ENCODE data around the gene RGL2.
"Not testable (repeated sequence)": the region's sequence is repeated elsewhere in the genome, so short reads cannot be mapped to it uniquely, and the experiment has no call there.

RGL2 gene

DNA sequence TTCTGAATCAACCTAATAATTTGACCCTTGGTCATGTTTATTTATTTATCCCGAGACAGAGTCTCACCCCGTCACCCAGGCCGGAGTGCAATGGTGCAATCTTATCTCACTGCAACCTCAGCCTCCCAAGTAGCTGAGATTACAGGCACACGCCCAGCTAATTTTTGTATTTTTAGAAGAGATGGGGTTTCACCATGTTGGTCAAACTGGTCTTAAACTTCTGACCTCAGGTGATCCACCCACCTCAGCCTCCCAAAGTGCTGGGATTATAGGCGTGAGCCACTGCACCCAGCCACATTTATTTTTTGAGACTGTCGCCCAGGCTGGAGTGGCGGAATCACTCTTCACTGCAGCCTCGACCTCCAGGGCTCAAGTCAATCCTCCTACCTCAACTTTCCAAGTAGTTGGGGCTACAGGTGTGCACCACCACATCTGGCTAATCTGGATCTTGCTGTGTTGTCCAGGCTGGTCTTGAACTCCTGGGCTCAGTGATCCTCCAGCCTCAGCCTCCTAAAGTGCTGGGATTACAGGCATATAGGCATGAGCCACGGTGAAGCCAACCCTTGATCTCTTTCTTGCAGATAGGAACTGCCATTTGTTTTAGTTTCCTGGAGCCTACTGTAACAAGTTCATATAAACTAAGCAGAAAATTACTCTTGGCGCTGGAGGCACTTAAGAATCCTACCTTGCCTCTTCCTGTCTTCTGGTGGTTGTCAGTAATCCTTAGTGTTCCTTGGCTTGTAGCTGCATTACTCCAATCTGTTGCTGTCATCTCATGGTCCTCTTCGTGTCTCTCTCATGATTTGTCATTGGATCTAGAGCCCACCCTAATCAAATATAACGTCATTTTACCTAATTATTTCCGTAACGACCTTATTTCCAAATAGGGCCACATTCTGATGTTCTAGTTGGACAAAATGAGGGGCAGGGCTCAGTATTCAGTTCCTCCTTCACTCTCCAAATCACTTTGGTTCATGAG is 24.5 kb downstream of the RGL2 start:
- DNase-seq (ENCODE audit: low read depth), result no peak

DNA sequence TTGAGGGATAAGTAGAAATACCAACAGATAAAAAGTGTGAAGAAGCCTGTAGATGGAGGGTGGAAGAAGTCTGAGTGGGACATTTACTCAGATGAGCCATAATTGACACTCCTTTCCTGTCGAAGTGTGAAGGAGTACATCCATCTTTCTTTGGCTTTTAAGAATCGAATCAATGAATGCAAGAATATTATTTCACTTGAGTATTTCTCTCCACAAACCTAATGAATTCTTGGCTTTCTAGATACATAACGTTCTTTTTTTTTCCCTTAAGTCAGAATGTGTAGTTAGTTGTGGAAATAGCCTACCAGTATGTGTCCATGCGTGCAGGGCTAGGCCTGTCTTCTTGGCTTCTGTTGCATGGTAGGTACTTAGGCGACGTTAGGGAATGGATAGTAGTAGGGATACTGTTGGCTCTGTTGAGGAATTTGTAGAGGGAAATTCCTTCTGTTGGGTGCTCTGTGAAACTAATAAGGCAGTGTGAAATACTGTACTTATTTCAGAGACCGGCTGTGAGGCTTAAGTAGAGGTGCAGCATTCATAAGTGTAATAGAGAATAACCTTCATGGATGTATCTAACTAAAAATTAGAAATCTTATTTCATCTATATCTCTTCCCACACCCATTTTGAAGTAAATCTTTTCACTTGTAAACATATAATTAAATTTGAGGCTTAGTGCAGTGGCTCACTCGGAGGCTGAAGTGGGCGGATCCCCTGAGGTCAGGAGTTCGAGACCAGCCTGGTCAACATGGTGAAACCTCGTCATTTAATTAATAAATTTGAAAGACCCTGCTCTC is 25.4 kb downstream of the RGL2 start:
- DNase-seq (ENCODE audit: low read depth), result no peak

DNA sequence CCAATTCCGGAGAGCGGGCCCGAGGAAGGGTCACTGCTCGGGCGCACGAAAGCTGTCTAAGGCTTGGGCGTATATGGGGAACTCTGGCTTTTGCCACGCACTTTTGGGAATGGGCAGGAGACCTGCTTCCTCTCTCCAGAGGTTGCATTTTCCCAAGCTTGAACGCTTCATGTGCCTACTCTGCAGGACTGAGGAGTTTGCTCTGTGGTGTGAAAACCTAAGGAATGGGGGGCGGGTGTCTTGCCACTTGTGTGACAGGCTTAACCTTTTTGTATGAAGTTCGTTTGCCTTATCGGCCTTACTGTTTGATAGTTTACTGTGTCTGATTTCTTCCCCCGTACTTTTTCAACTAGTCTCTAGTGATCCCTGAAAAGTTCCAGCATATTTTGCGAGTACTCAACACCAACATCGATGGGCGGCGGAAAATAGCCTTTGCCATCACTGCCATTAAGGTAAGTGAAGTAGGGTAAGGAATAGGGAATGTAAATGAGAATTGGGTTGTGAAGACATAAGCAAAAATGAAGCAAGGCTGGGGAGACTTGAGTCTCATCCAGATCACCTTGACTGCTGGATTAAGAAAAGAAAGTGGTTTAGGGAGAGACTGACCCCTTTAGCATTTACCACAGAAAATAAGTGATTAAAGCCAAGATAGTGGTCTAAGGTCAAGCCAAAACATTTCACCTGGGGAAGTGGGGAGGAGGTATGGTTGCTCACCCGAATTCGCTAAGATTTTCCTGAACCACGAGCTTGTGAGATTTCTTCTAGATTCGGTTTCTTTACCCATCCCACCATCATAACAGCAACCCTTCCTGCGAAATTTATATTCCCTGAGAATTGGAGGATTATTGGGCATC is 26.2 kb downstream of the RGL2 start:
- DNase-seq (ENCODE audit: low read depth), result no peak

DNA sequence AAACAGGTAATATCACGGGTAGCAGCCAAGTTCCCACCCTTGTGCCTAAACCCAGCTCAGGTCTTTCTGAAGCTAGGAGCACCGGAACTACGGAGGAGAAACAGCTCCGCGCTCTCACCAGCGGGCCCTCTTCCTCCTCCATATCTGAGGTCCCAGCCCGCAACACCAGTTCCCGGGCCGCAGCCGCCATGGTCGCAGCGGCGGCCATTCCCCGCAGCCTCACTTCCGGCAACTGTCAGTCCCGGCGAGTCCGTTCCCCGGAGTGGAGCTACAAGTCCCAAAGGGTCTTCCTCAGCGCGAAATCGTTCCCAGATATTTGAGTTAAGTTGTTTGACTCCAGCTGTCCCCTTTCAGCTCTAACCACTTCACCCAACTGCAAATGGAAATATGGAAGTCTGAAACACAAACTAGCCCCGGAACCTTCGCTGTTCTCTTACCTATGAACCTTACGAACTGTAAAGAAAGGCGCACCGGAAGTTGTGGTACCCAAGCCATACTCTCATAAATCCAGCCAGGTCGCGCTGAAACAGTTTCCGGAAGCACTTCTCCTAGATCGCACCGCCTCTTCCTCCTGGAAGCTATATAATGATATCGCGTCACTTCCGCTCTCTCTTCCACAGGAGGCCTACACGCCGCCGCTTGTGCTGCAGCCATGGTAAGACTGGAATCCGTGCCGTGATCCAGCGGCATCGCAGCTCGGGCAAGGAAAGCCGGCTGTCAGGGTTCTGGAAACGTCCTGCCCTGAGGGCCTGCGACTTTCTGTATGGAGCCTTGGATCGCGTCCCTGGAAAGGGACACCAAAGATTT is 27.1 kb downstream of the RGL2 start, which contains the start of the genes RPS18 and VPS52:
RPS18 (plus strand) TSS at position 608 of the 807 bp plus-strand sequence; CDS start at position 653, 45 bp downstream.
VPS52 (minus strand) TSS at position 409 of the 807 bp plus-strand sequence; CDS start at position 208, 201 bp downstream.
- DNase-seq (ENCODE audit: low read depth), result peak; percentile 95

DNA sequence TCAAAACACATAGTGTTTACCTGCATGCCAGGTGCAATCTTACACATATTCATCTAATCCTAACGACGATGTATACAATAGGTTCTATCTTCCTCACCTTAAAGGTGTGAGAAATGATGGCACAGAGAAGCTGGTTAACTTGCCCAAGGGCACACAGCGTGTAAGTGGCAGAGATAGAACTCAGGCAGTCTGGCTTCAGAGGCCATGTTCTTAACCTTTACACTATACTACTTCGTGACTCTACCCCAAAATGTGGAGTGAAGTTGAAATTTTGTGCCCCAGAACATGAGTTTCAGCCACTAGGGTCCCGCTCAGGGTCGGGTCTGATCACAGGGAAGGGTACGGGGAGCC is 27.6 kb downstream of the RGL2 start:
- no peak for DNase-seq (ENCODE audit: low read depth)

DNA sequence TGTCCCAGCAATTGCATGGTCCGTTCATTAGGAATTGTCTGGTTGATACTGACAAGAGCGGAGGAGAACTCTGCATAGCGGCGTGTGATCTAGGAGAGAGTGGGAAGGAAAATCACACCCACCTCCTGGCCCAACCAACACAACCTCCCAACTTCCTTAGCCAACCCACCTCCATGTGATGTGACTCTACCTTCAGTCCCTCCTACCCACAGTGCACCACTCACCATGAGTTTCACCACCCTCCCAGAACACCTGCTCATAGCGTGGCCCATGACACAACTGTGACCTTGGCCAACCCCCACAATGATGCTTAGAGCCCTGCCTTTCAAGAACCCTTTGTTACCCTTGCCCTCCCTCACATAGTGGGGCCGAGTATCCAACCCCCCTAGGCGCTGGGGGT is 34.7 kb downstream of the RGL2 start:
- DNase-seq (ENCODE audit: low read depth), result no peak

DNA sequence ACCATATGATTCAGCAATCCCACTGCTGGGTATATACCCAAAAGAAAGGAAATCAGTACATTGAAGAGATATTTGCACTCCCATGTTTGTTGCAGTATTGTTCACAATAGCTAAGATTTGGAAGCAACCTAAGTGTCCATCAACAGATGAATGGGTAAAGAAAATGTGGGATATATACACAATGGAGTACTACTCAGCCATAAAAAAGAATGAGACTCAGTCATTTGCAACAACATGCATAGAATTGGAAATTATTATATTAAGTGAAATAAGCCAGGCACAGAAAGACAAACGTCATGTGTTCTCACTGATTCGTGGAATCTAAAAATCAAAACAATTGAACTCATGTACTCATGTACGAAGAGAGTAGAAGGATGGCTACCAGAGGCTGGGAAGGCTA is 36.3 kb downstream of the RGL2 start:
- not testable (repeated sequence) for DNase-seq (ENCODE audit: low read depth)

DNA sequence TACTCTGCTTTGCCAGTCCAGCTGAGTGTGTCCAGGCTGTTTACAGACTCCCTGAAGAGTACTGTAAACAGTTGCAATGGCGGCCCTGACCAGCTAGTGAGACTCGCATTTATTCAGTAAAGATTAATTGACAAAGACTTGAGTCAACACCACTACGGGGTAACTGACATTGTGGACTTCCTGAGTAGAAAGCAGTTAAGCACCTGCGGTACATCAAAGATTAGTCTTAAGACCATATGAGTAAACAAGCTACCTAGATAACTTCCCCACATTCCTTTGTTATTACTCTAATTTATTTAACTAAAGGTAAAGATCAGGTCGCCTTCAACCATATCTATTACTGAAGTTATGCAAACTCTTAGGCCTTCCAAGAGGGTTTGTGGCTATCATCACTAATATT is 39.7 kb downstream of the RGL2 start:
- DNase-seq (ENCODE audit: low read depth), result no peak

DNA sequence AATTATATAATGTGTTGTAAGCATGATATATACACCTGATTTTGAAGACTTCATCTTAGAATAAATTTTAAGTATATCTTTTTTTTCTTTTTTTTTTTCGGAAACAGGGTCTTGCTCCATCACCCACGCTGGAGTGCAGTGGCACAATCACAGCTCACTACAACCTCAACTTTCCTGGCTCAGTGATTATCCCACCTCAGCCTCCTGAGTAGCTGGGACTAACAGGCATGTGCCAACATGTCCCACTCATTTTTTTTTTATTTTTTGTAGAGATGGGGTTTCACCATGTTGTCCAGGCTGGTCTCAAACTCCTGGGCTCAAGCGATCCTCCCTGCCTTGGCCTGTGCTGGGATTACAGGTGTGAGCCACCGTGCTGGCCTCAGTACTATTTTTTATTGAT is 44.2 kb downstream of the RGL2 start:
- no peak for DNase-seq (ENCODE audit: low read depth)

DNA sequence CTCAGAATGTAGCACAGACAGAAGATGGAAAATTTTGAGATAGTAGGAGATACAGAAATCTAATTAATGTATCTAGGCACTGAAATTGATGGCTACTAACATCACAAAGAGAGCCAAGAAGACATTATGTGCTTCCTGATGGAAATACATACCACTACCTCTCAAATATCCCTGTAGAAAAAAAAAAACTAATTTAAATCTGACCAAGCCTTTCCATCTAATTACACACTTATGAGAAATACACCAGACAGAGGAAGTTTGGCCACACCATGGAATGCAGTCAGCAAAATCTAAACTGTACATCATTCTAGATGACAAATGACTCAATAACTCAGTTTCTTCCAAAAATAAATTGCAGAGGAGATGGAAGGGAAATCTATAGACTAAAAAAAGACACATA is 46.0 kb downstream of the RGL2 start:
- DNase-seq (ENCODE audit: low read depth), result no peak

DNA sequence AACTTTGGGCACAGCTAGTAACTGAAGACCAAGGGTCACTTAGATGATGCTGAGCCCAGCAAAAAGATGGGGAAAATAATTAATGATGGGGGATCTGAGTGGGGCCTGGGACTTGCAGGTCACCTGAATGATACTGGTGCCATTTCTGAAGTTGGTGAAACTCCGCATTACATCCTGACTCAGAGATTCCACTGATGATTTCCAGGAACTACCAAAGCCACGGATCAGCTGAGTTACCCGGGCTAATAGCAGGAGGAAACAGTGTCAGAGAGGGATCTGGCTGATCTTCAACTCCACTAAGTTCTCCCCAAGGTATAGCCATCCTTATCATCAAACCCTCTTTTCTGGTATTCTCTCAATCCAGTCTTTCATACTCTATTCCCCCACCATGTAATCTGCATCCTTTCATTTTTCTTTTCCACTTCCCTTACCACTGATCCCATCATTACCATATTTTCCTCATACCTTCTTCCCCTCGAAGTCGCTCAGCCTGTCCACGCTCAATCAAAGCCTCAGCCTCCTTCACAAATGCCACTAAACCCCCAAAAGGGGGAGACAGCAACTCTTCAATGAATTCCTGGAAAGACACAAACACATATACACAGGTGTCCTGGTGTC is 47.2 kb downstream of the RGL2 start:
- DNase-seq (ENCODE audit: low read depth), result no peak

DNA sequence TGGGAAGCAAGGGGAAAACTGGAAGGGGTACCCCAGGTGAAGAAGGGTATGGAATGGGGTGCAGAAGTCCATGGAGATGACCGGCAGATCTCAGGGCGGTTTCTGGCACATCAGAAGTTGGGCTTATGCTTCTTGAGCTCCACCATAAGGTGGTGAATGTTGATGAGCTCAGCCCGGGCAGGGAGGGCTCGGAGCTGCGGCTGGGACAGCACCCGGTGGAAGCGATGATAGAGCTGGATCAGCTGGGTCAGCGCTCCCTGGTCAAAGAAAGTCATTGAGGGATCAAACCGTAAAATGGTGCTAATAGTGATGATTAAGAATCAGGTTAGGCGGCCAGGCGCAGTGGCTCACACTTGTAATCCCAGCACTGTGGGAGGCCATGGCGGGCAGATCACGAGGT is 48.0 kb downstream of the RGL2 start:
- DNase-seq (ENCODE audit: low read depth), result no peak

DNA sequence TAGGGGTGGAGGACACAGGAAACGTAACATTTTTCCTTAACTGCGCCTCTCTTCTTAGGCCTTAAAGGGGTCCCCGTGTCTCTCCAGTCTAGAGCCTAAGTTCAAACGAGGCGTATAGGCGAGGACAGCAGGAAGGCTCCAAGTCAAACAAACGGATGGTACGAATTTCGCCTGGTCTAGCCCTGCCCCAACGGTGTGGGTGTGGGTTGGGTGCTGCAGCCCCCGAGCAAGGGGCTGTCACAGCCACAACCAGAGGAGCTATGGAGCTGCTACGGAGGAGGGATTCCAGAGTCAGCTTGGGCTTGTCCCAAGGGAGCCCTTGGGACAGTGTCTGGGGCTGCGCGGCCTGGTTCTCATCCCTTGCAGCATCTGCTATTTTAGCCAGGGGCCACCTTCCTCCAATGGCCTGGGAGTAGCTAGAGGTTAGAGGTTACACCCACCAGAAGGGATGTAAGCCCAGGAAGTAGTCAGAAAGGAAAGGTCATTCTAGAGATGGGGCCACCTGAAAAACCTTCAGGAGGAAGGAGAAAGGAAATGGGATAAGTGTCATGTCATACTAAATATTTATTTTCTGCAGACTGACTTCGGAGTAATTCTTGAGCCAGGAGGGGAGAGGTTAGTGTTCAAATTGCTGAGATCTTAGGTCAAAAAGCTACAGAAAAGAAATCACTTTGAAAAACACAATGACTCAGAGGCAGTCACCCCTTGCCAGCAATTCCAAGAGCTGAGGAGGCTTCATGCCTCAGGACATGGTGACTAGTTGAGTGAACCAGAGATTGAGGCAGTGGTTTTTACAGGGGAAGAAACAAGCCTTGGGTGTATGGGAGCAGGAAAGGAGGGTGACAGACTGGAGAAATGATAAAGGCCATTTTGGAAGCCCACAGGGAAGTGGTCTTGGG is 48.8 kb downstream of the RGL2 start:
- peak; percentile 75 for DNase-seq (ENCODE audit: low read depth)

DNA sequence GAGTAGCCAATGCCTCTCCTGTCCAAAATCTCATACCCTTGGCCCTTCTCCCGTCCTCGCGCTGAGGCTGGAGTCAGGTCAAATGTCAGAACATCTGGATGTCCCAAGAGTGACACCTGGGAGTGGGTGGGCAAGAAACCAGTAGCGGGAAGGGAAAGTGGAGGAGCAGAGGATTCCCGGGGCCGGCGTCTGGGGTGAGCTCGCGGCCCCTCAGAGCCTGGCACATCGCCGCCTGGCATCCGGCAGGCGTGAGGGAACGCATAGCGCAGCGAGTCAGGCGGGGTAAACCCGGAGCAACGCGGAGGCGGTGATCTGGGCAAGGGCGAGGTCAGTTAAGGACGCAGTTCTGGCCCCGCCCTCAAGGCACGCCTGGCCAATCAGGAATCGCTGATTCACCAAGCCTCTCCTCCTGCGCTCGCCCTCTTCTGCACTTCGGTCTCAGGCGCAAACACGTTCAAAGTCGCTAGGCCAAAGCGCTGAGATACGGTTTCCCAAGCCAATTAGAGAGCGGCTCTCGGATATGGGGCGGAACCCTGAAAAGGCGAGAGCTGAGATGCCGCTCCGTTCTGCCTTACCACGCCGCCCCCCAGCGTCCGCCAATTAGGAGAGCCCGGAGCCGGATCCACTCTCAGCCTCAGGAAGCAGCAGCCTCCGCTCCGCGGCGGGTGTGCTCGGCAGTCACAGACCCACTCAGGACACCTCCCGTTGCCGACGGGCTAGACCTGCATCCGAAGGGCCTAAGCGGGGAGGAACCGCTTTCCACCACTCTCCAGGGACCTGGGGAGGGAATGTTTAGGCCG is 49.6 kb downstream of the RGL2 start:
- peak; percentile 98 for DNase-seq (ENCODE audit: low read depth)

DNA sequence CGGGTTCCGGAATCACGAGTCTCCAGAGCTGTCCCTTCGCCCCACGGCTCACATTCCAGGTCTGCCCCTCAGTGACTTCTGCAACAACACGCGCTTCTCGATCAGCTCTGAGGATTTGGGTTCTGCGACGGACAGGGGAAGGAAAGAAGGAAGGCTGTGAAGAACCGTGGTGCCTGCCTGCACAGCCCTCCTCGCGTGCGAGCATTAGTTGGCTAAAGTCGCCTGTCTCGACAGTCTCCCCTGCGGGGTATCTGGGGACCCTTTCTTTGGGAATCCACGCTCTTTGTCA is 50.2 kb downstream of the RGL2 start:
- DNase-seq (ENCODE audit: low read depth), result no peak

DNA sequence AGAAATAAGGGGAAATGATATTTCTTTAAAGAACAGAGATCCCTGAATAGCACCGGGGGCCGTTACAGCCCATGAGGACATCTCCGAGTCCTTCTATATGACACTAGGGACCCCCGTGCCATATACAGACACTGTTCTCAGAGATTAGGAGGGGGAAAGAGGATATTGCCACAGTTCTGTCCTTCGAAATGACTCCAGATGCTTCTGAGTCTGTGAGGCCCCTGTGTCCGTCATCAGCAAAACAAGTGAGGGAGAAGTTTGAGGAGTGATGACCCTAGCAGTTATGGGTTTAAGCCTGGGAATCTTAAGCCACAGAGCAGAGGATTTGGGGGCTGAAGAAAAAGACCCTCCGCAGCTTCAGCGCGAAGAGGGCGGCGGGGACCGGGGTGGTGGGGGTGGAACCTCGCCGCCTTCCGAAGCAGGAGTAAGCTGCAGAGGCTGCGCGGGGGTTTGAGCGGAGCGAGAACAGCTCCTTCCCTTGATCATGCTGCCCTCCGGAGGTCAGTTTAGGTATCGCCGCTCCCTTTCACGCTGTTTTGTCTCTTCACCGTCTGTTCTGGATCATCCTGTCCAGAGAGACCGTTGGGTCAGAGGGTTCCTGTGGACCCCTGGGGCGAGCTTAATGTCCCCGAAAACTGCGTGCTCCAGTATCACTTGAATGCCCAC is 50.6 kb downstream of the RGL2 start:
- peak; percentile 35 for DNase-seq (ENCODE audit: low read depth)

DNA sequence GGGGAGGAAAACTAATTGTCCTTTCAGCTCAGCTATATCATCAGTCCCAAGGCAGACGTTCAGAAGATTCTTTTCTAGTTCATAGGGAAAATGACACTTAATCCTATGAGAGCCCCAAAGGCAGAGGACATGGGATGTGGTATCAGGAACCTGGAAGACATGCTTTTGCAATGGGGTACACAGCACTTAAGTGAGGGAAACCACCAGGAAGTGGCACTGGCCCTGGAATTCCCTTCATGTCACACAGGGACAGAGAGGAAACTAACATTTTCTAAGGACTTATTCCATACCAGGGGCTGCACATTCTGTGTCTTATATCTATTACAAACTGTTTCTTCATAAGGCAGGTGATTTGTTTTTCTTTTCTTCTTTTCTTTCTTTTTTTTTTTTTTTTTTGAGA is 55.3 kb downstream of the RGL2 start:
- DNase-seq (ENCODE audit: low read depth), result no peak

DNA sequence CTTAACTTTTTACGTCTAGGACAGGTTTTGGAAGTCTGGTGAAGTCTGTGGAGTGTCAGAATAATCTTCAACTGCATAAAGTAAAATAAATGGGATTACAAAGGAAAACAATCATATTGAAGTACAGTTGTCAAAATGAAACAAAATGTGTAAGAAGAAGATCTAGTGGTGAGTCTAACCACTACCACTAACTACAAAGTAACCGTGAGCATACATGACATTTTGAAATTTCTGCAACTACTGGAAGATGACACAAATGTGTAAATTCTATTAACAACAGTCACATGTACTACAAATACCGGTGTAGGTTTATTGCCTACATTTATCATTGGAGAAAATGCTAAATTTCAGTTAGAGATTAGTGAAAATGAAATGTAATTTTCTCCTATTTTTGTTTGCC is 56.8 kb downstream of the RGL2 start:
- DNase-seq (ENCODE audit: low read depth), result no peak

Data from GM04503 (cell line).